HepG2 (cell line): ENCODE results near the gene SLC27A3. TPM values are rescaled to one million over a fixed set of nuclear protein-coding genes. Genes with fewer than 3 reads are reported as not detected.

ENCODE experiments used
- ATAC-seq: fragments of 200-7000 bp; cut with Tn5 transposase; 3 replicates; pipeline ENCODE4 v1.9.1; 2020; ENCODE audit warnings: mild to moderate bottlenecking, moderate library complexity
- BruUV-seq: library from RNA; stranded (reverse); fragments of 400-500 nt; replicated peaks from 2 replicates; lab custom pipeline; 2021; lab: Mats Ljungman, UMichigan
- CTCF ChIA-PET: fragments of 300-600 bp; formaldehyde crosslinking; extraction: SDS; loops from one replicate; lab custom pipeline; 2021; ENCODE audit warnings: low total read pairs, inconsistent platforms, low intra/inter-chr PET ratio; lab: Yijun Ruan, JAX
- POLR2A ChIA-PET: fragments of 350-600 bp; sonication (Branson Sonifier 250); formaldehyde crosslinking; loops from one replicate; lab custom pipeline; 2020; ENCODE audit warnings: antibody characterized with exemption, inconsistent platforms; lab: Yijun Ruan, JAX
- DNase-seq: peaks from one replicate; pipeline ENCODE4 v3.0.0-alpha.2; 2015; ENCODE audit warnings: low spot score
- FAIRE-seq: peaks from 3 replicates; lab custom pipeline; 2011; peaks lifted over from hg19 to GRCh38; lab: Jason Lieb, UNC
- H2AFZ ChIP-seq: one replicate; pipeline ENCODE4 v1.6.1; 2011; ENCODE audit warnings: low read length, inconsistent platforms
- H3K27ac ChIP-seq: fragments of 300-600 bp; 3 replicates; pipeline ENCODE4 v1.8.0; 2011; ENCODE audit warnings: mixed run types, mild to moderate bottlenecking, mixed read lengths, low read length, inconsistent platforms; ENCODE audit not compliant: insufficient read depth; ENCODE audit errors: extremely low read length
- H3K27me3 ChIP-seq, 2 experiments: fragments of 200-600 bp in 1 of 2; 2 replicates in 1 of 2; 3 replicates in 1 of 2; pipeline versions ENCODE4 v1.6.0 to v1.8.0; 2011; ENCODE audit warnings: low read length in 2 of 2, mild to moderate bottlenecking in 2 of 2, moderate library complexity in 2 of 2, inconsistent platforms in 1 of 2; ENCODE audit not compliant: insufficient read depth in 2 of 2, control insufficient read depth in 1 of 2
- H3K36me3 ChIP-seq, 2 experiments: fragments of 200-600 bp in 1 of 2; replicated peaks in 1 of 2; 2 replicates in 1 of 2; 3 replicates in 1 of 2; pipeline versions ENCODE4 v1.5.1 to v1.8.0; 2011; ENCODE audit warnings: low read length in 2 of 2, inconsistent platforms in 1 of 2; ENCODE audit not compliant: insufficient read depth in 2 of 2, control insufficient read depth in 1 of 2
- H3K4me1 ChIP-seq: 2 replicates; pipeline ENCODE4 v1.5.1; 2012; ENCODE audit warnings: low read length, inconsistent platforms; ENCODE audit not compliant: insufficient read depth
- H3K4me2 ChIP-seq: 2 replicates; pipeline ENCODE4 v1.6.0; 2011; ENCODE audit warnings: low read depth, low read length, inconsistent platforms
- H3K4me3 ChIP-seq, 3 experiments: fragments of 200-600 bp in 1 of 3; sonication (generic), shearing (Covaris generic) in 1 of 3; replicated peaks in 1 of 3; 2 replicates each; pipeline ENCODE4 v1.5.1; 2011 to 2016; ENCODE audit warnings: low read length in 3 of 3, inconsistent platforms in 2 of 3, low read depth in 2 of 3, mild to moderate bottlenecking in 2 of 3, control low read depth in 1 of 3, mixed read lengths in 1 of 3; ENCODE audit not compliant: insufficient read depth in 1 of 3
- H3K79me2 ChIP-seq: one replicate; pipeline ENCODE4 v1.6.1; 2011; ENCODE audit warnings: low read length, inconsistent platforms; ENCODE audit not compliant: insufficient read depth
- H3K9ac ChIP-seq: 2 replicates; pipeline ENCODE4 v1.6.0; 2011; ENCODE audit warnings: mild to moderate bottlenecking, low read depth, low read length, inconsistent platforms; ENCODE audit not compliant: insufficient read depth
- H3K9me3 ChIP-seq: 2 replicates; pipeline ENCODE4 v1.5.1; 2012; ENCODE audit warnings: mild to moderate bottlenecking, low read length
- H4K20me1 ChIP-seq: 2 replicates; pipeline ENCODE4 v1.6.0; 2011; ENCODE audit warnings: inconsistent platforms, mild to moderate bottlenecking, low read length, moderate library complexity; ENCODE audit not compliant: insufficient read depth
- DPF2 ChIP-seq: sonication (generic); formaldehyde crosslinking; IDR thresholded peaks from 2 replicates; pipeline ENCODE4 v1.4.0; 2020; ENCODE audit warnings: mild to moderate bottlenecking, low read depth, missing genetic modification reagents, borderline replicate concordance
- IRF2 ChIP-seq: IDR thresholded peaks from 2 replicates; pipeline ENCODE4 v1.6.1; 2018; ENCODE audit warnings: missing genetic modification reagents, missing compliant biosample characterization
- KDM4B ChIP-seq: sonication (generic); formaldehyde crosslinking; IDR thresholded peaks from 2 replicates; pipeline ENCODE4 v1.4.0; 2020; ENCODE audit warnings: missing genetic modification reagents
- MXI1 ChIP-seq: IDR thresholded peaks from 3 replicates; pipeline ENCODE4 v1.6.1; 2012; ENCODE audit warnings: low read depth, low read length, inconsistent platforms, borderline replicate concordance
- POGZ ChIP-seq: sonication (generic); formaldehyde crosslinking; IDR thresholded peaks from 2 replicates; pipeline ENCODE4 v1.4.0; 2020; ENCODE audit warnings: mild to moderate bottlenecking, missing genetic modification reagents
- TOPORS ChIP-seq: sonication (generic); formaldehyde crosslinking; IDR thresholded peaks from 2 replicates; pipeline ENCODE4 v1.8.0; 2023; ENCODE audit warnings: mild to moderate bottlenecking, missing genetic modification reagents
- ZNF230 ChIP-seq: sonication (generic); formaldehyde crosslinking; IDR thresholded peaks from 2 replicates; pipeline ENCODE4 v1.4.0; 2020; ENCODE audit warnings: mild to moderate bottlenecking, missing genetic modification reagents
- ZNF318 ChIP-seq: sonication (generic); formaldehyde crosslinking; IDR thresholded peaks from 2 replicates; pipeline ENCODE4 v1.4.0; 2020; ENCODE audit warnings: mild to moderate bottlenecking, missing genetic modification reagents
- ZNF737 ChIP-seq: sonication (generic); formaldehyde crosslinking; IDR thresholded peaks from 2 replicates; pipeline ENCODE4 v1.5.0; 2020; ENCODE audit warnings: missing genetic modification reagents, mild to moderate bottlenecking, borderline replicate concordance
- ZSCAN31 ChIP-seq: sonication (generic); formaldehyde crosslinking; IDR thresholded peaks from 2 replicates; pipeline ENCODE4 v1.5.0; 2020; ENCODE audit warnings: low read depth, mild to moderate bottlenecking, missing genetic modification reagents
- WGBS: methylation state at CpG from one replicate; pipeline ENCODE4 v1.1.6; 2017; ENCODE audit warnings: low lambda C conversion rate; 5-methylcytosine and 5-hydroxymethylcytosine counted together
- in situ Hi-C: cut with HindIII; loops from 2 replicates; pipeline ENCODE4 v1.10.0; 2017; ENCODE audit warnings: low pct_unique_long_range_greater_than_20kb; ENCODE audit not compliant: extremely low pct_ligation_motif_present
- intact Hi-C: fragments of 100-400 bp; cut with micrococcal nuclease; formaldehyde crosslinking; loops from one replicate; pipeline ENCODE4 v1.10.0; 2022; ENCODE audit not compliant: unreplicated experiment
- polyA plus RNA-seq, 8 experiments: library from polyadenylated mRNA; depleted of rRNA in 3 of 8; stranded (reverse) in 7 of 8; unstranded in 1 of 8; fragments of >200 nt; fragmentation: Illumina TruSeq in 4 of 8; extraction: Trizol in 4 of 8; gene quantifications; 2 replicates each; pipeline versions ENCODE4 v1.2.1 to v1.2.3, GENCODE V29; 2011 to 2016; ENCODE audit warnings: low read depth in 4 of 8, missing spikeins in 1 of 8, mixed read lengths in 1 of 8; ENCODE audit not compliant: insufficient read depth in 1 of 8
- total RNA-seq, 5 experiments: library from RNA; depleted of rRNA; stranded (reverse); fragments of >200 nt; fragmentation: Illumina TruSeq; extraction: Trizol; gene quantifications; 2 replicates each; pipeline ENCODE4 v1.2.3, GENCODE V29; 2016; ENCODE audit warnings: low read depth in 1 of 5

The SLC27A3 gene
- total and polyA plus RNA-seq, 2 of the 13 experiments (the other 11 are each of a cell fraction or from before 2014, with no cell fraction given) = 4.3 to 10.3 TPM

- H3K79me2 ChIP-seq = no peaks in the 10 kb centered on the region
- peaks cover 14 to 49% of the 10 kb centered on the region in 2 experiments for H3K36me3 ChIP-seq
- no peaks in the 10 kb centered on the region for H3K9me3 ChIP-seq
- CTCF ChIA-PET = interaction anchor here (5.5 kb wide), 1 partner anchor 68 kb away, joined by 38 read pairs; the partner anchor contains the start of gene NPR1
- H3K4me3 ChIP-seq = no peak overlapping the region
- H3K9ac ChIP-seq = no peak overlapping the region
- H3K27ac ChIP-seq = no peak overlapping the region
- DNase-seq (no peak), FAIRE-seq (no peak)
- H3K27me3 ChIP-seq = no peaks in the 10 kb centered on the region
- in situ Hi-C loops = loop anchor here (5.0 to 10.0 kb wide), 2 partner anchors 69 to 231 kb away; partner anchors contain the start of gene NPR1
- no peak overlapping the region for H2AFZ ChIP-seq
- H4K20me1 ChIP-seq = no peaks in the 10 kb centered on the region
- BruUV-seq = no TSS peak
- H3K4me2 ChIP-seq = no peak overlapping the region
- POLR2A ChIA-PET = no interaction called here
- 98% methylated on average over 13 of the region's 13 CpGs for WGBS
- TF ChIP-seq ZNF230 (no peak), TOPORS (no peak), POGZ (CRISPR knock-in tag) (no peak), ZSCAN31 (CRISPR knock-in tag) (no peak)
- TF ChIP-seq, all 625 proteins: peak for 0
- peaks cover 28% of the 10 kb centered on the region for H3K4me1 ChIP-seq
- intact Hi-C loops = loop anchor here (10.0 kb wide), 1 partner anchor 241 kb away; no protein-coding TSS in a partner anchor
- ATAC-seq = no peak
Measured at GRCh38 chr1:153746174-153746573, 29.0 kb upstream of the SLC27A3 start.

- Histone ChIP-seq H3K27ac (no peak overlapping the region), H3K79me2 (no peaks in the 10 kb centered on the region), H3K4me2 (no peak overlapping the region), H4K20me1 (no peaks in the 10 kb centered on the region), H3K36me3 (peaks cover 17 to 64% of the 10 kb centered on the region in 2 experiments), H2AFZ (no peak overlapping the region), H3K27me3 (no peaks in the 10 kb centered on the region), H3K9me3 (no peaks in the 10 kb centered on the region), H3K4me3 (no peak overlapping the region), H3K9ac (no peak overlapping the region), H3K4me1 (0 out of 2 replicates have a peak, but pooled peaks cover under 1% of the 10 kb centered on the region)
- DNase-seq (no peak), ATAC-seq (no peak), FAIRE-seq (no peak)
- BruUV-seq = no TSS peak
- intact Hi-C loops = loop anchor here (1.0 to 10.0 kb wide), 3 partner anchors 72 to 244 kb away; no protein-coding TSS in a partner anchor
- in situ Hi-C loops = loop anchor here (5.0 to 10.0 kb wide), 2 partner anchors 72 to 234 kb away; partner anchors contain the start of gene NPR1
- WGBS = 93% methylated on average over 2 of the region's 2 CpGs
- POLR2A ChIA-PET = no interaction called here
- CTCF ChIA-PET = interaction anchor here (1.1 to 5.5 kb wide), 5 partner anchors 71 to 238 kb away, joined by 3 to 38 read pairs (median 5); partner anchors contain the start of gene NPR1
- TF ChIP-seq ZNF737 (CRISPR knock-in tag) (no peak), IRF2 (CRISPR knock-in tag) (no peak), MXI1 (no peak), KDM4B (no peak), DPF2 (CRISPR knock-in tag) (no peak), ZNF318 (CRISPR knock-in tag) (no peak)
Measured at GRCh38 chr1:153748903-153749302, 26.3 kb upstream of the SLC27A3 start.
